HG03103 (cell line): ENCODE results near the gene ALOX12.
"Not testable (repeated sequence)": the region's sequence is repeated elsewhere in the genome, so short reads cannot be mapped to it uniquely, and the experiment has no call there.

Experiments
- ATAC-seq: cut with Tn5 transposase; IDR thresholded peaks from one replicate; pipeline ENCODE4 v1.9.1; 2021; ENCODE audit warnings: low read depth; ENCODE audit not compliant: unreplicated experiment

The ALOX12 gene, protein sequence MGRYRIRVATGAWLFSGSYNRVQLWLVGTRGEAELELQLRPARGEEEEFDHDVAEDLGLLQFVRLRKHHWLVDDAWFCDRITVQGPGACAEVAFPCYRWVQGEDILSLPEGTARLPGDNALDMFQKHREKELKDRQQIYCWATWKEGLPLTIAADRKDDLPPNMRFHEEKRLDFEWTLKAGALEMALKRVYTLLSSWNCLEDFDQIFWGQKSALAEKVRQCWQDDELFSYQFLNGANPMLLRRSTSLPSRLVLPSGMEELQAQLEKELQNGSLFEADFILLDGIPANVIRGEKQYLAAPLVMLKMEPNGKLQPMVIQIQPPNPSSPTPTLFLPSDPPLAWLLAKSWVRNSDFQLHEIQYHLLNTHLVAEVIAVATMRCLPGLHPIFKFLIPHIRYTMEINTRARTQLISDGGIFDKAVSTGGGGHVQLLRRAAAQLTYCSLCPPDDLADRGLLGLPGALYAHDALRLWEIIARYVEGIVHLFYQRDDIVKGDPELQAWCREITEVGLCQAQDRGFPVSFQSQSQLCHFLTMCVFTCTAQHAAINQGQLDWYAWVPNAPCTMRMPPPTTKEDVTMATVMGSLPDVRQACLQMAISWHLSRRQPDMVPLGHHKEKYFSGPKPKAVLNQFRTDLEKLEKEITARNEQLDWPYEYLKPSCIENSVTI

GRCh38 chr17:6995500-6996255, at the start of gene ALOX12:
TSS of gene ALOX12 (plus strand) at chr17:6996049. CDS start at chr17:6996118, 69 bp downstream.
- ATAC-seq = no peak

GRCh38 chr17:6947745-6948144, 48.1 kb upstream of the ALOX12 start:
- ATAC-seq = no peak

DNA sequence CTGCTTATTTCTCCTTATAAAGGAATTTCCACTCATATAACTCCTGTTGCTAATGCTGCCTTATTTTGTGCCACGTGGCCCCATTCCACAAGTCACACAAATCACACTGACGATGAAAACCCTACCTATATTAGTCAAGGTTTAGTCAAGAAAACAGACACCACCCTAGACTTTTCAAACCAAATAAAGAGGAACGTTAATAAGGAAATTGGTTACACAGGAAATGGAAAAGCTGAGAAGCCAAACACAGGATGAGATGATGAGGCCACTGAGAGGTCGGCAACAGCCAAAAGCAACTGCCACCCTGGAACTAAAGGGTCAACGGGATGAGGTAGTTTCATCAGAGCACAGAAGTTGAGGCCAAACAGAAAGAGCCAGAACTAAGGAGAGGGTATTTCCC, 47.3 kb upstream of the ALOX12 start:
- ATAC-seq = no peak

GRCh38 chr17:6948976-6949375, 46.9 kb upstream of the ALOX12 start:
- no peak for ATAC-seq

DNA sequence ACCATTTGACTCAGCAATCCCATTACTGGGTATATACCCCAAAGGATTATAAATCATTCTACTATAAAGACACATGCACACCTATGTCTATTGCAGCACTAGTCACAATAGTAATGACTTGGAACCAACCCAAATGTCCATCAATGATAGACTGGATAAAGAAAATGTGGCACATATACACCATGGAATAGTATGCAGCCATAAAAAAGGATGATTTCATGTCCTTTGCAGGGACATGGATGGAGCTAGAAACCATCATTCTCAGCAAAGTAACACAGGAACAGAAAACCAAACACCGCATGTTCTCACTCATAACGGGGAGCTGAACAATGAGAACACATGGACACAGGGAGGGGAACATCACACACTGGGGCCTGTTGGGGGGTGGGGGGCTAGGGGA, 44.9 kb upstream of the ALOX12 start:
- not testable (repeated sequence) for ATAC-seq

- no peak for ATAC-seq
Measured at GRCh38 chr17:6953689-6954088, 42.2 kb upstream of the ALOX12 start.

- ATAC-seq = no peak
Measured at GRCh38 chr17:6959700-6960099, 36.1 kb upstream of the ALOX12 start.

DNA sequence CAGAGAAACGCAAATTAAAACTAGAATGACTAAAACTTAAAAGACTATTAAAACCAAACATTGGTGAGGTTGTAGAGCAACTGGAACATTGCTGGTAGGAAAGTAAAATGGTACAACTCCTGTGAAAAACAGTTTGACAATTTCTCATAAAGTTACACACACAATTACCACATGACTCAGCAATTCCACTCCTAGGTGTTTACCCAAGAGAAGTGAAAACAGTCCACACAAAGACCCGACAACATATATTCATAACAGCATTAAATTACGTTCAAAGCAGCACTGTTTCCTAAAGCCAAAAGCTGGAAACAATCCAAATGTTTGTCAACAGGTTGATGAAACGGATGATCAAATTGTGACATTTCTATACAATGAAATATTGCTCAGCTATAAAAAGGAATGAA, 26.5 kb upstream of the ALOX12 start:
- no peak for ATAC-seq

DNA sequence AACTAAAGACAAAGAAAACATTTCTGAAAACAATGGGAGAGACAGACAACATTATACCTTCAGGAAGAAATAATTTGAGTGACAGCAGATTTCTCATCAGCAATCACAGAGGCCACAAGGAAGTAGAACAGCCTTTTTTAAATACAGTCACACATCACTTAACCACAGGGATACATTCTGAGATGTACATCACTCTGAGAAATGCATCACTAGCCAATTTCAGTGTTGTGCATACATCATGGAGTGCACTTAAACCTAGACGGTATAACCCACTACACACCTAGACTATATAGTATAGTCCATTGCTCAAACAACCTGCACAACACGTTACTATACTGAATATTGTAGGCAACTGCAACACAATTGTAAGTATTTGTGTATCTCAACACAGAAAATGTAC, 24.9 kb upstream of the ALOX12 start:
- no peak for ATAC-seq

DNA sequence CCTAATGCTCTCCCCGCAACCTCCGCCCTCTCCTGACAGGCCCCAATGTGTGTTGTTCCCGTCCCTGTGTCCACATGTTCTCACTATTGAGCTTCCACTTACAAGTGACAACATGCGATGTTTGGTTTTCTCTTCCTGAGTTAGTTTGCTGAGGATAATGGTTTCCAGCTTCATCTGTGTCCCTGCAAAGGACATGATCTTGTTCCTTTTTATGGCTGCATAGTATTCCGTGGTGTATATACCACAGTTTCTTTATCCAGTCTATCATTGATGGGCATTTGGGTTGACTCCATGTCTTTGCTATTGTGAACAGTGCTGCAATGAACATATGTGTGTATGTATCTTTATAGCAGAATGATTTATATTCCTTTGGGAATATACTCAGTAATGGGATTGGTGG, 16.4 kb upstream of the ALOX12 start:
- not testable (repeated sequence) for ATAC-seq

DNA sequence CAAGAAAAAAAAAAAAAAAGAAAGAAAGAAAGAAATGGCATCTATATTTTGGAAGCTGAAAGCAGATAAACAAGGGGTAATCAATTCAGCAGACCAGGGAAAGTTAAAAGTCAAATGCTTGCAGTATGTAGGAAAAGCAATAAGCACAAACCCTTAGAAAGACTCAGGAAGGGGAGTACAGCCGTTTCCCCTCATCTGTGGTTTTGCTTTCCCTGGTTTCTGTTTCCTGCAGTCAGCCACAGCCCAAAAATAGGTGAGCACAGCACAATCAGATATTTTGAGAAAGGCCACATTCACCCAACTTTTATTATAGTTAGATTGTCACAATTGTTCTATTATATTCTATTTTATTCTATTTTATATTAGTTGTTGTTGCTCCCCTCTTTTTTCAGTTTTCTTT, 14.4 kb upstream of the ALOX12 start:
- ATAC-seq = no peak

DNA sequence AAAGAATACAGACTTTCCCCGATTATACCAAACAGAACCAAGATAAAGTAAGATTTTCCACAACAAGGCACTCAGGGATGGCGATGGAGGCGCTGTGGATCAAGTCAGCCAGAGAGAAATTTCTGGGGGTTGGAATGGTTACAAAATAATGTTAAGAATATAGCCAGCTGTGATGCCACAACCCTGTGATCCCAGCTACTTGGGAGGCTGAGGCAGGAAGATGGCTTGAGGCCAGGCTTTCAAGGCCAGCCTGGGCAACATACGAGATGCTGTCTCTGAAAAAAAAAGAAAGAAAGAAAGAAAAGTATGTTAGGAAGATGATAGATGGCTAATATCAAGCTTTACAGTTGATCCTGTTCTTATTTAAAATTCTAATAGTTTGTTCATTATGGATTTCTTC, 10.6 kb upstream of the ALOX12 start:
- no peak for ATAC-seq

GRCh38 chr17:6986676-6987075, 9.2 kb upstream of the ALOX12 start:
- ATAC-seq = no peak

DNA sequence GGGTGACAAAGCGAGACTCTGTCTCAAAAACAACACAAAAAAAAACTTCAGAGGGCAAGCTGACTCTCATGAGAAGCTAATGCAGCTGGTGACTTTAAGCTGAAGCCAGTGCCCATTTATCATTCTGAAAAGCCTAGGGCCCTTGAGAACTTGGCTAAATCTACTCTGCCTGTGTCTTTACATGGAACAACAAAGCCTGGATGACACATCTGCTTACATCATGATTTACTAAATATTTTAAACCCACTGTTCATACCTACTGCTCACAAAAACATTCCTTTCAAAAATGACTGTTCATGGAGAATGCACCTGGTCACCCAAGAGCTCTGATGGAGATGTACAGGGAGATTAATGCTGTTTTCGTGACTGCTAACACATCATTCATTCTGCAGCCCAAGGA, 6.1 kb upstream of the ALOX12 start:
- no peak for ATAC-seq

- ATAC-seq = not testable (repeated sequence)
Measured at GRCh38 chr17:6993613-6994056, 2.2 kb upstream of the ALOX12 start.

- no peak for ATAC-seq
Measured at GRCh38 chr17:6994118-6994598, 1.7 kb upstream of the ALOX12 start.

- ATAC-seq = no peak
Measured at GRCh38 chr17:6994666-6995256, 1.1 kb upstream of the ALOX12 start.

DNA sequence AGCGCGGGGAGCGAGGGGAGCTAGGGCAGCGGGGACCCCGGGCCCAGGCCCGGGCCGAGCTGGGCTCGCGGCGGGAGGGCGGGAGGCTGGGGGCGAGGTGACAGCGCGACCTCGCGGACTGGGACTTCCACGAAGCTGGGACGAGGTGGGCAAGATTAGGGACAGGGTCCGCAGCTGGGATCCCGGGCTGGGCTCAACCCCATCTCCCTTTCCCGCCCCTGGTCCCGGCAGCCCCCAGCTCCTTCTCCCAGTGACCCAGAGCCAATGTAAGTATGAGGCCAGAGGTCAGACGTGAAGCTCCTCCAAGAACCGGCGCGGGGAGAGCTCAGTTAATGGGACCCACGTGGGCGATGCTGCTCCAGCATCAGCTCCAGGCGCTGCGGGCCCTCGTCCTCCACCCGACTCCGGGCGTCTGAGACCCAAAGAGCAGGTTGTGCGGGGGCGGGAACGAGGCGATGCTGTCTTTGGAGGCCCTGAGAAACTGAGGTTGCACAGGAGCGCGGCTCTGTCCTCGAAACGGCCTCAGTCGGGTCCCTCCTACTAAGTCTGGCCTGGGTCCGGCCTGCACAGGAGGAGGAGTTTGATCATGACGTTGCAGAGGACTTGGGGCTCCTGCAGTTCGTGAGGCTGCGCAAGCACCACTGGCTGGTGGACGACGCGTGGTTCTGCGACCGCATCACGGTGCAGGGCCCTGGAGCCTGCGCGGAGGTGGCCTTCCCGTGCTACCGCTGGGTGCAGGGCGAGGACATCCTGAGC, 585 bp downstream of the ALOX12 start:
- ATAC-seq = no peak

DNA sequence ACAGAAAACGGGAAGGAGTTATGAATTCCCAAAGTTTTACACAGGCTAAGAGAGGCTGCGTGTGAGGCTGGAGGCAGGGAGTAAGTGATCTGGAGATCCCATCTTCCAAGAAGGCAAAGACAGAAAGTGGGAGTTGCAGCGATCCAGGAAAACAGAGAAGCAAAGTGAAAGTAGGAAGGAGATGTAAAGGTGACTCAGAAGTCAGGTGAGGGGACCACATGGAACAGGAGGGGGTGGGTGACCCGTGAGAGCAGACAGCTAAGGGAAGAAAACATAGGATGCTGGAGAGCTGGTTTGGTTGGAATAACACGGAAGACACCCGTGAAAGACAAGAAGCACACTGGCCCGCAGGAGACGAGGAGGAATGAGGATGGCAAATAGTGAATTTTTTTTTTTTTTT, 1.3 kb downstream of the ALOX12 start:
- ATAC-seq = no peak

DNA sequence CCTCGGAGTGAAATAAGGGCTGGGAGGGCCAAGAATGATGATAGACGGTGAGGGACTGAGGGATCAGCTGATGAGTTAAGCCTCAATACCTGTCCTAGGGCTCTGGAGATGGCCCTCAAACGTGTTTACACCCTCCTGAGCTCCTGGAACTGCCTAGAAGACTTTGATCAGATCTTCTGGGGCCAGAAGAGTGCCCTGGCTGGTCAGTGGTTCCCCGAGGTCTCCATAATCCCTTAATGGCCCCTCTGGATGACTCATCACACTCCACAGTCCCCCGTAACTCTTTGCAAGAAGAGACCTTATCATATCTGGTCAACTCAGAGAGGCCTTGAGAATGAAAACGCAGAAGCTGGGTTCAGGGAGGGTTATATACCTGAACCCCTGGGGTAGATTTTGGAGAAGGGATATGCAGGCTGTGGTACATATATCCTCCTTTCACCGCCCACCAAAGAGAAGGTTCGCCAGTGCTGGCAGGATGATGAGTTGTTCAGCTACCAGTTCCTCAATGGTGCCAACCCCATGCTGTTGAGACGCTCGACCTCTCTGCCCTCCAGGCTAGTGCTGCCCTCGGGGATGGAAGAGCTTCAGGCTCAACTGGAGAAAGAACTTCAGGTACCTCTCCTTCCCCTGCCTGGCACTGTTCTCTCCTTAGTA, 3.1 kb downstream of the ALOX12 start:
- no peak for ATAC-seq
